Psoas muscle (tissue), 8 donors: ENCODE results near the gene RPL41. TPM values are rescaled to one million over a fixed set of nuclear protein-coding genes. Genes with fewer than 3 reads are reported as not detected.

Source experiments
- ATAC-seq, 4 donors: fragments of 200-7000 bp; cut with Tn5 transposase; one replicate each; pipeline ENCODE4 v1.9.1; 2020; ENCODE audit warnings: moderate library complexity in 3 of 4, mild to moderate bottlenecking in 2 of 4
- DNase-seq, 2 donors: peaks; one replicate each; pipeline ENCODE4 v3.0.0-alpha.2; 2020
- H3K27ac ChIP-seq: fragments of 200-600 bp; one replicate; pipeline ENCODE4 v1.8.0; 2022
- H3K27me3 ChIP-seq, 3 donors: fragments of 200-600 bp in 1 of 3; one replicate each; pipeline versions ENCODE4 v1.6.1 to v1.8.0; 2013 to 2022; ENCODE audit warnings: low read length in 2 of 3, mild to moderate bottlenecking in 2 of 3, moderate library complexity in 1 of 3; ENCODE audit not compliant: insufficient read depth in 3 of 3
- H3K36me3 ChIP-seq, 2 donors: fragments of 200-600 bp in 1 of 2; one replicate each; pipeline versions ENCODE4 v1.6.1 to v1.8.0; 2013 to 2022; ENCODE audit warnings: low read depth in 1 of 2, mild to moderate bottlenecking in 1 of 2, moderate library complexity in 1 of 2; ENCODE audit not compliant: insufficient read depth in 1 of 2
- H3K4me1 ChIP-seq: fragments of 200-600 bp; one replicate; pipeline ENCODE4 v1.8.0; 2022
- H3K4me3 ChIP-seq: fragments of 200-600 bp; one replicate; pipeline ENCODE4 v1.8.0; 2022; ENCODE audit warnings: mild to moderate bottlenecking
- H3K9me3 ChIP-seq: fragments of 200-600 bp; one replicate; pipeline ENCODE4 v1.8.0; 2022
- WGBS, 3 donors: extraction: QIAGEN DNeasy Blood & Tissue Kit; methylation state at CpG; one replicate each; pipeline versions ENCODE4 v1.1.6 to v1.1.7; 2013; 5-methylcytosine and 5-hydroxymethylcytosine counted together
- intact Hi-C, 2 donors: fragments of 100-400 bp; cut with DNase I; formaldehyde crosslinking; loops; one replicate each; pipeline versions ENCODE4 v1.11.0 to v1.14.2; 2022
- polyA plus RNA-seq, 3 donors: library from polyadenylated mRNA; stranded (reverse); fragments of 200-250 nt; gene quantifications; one replicate each; pipeline ENCODE4 v1.2.3, GENCODE V29; 2013
- total RNA-seq, 4 donors: library from RNA; stranded (reverse); fragmentation: NEBNext Ultra II Directional in 2 of 4; extraction: Animal tissue kit (Norgen Biotek cat#: 25700) in 2 of 4; gene quantifications; one replicate each; pipeline versions ENCODE4 v1.2.1 to v1.2.4, GENCODE V29; 2021 to 2023
- TF ChIP-seq, protein P1 (sequence below): fragments of 200-600 bp; IDR thresholded peaks from one replicate; pipeline ENCODE4 v1.8.0; 2022; ENCODE audit warnings: antibody characterized with exemption
- donor health status: healthy with polysubstance abuse.
- donor health status: DM: no; HTN: no; CAD: no; lungs with moderate emphysema.
- donor health status: Bipolar disorder and iron deficiency.
- donor health status: healthy.
- donor health status: DM: yes; HTN: yes; CAD: no.
- donor health status: DM: no; HTN: no; CAD: no.
- donor health status: DM: no; HTN: no; CAD: no.
- donor health status: DM: yes; HTN: yes; CAD: no.

The RPL41 gene
- total and polyA plus RNA-seq, 7 donors, result 2,052 to 4,096 (median 2,475) TPM

DNA sequence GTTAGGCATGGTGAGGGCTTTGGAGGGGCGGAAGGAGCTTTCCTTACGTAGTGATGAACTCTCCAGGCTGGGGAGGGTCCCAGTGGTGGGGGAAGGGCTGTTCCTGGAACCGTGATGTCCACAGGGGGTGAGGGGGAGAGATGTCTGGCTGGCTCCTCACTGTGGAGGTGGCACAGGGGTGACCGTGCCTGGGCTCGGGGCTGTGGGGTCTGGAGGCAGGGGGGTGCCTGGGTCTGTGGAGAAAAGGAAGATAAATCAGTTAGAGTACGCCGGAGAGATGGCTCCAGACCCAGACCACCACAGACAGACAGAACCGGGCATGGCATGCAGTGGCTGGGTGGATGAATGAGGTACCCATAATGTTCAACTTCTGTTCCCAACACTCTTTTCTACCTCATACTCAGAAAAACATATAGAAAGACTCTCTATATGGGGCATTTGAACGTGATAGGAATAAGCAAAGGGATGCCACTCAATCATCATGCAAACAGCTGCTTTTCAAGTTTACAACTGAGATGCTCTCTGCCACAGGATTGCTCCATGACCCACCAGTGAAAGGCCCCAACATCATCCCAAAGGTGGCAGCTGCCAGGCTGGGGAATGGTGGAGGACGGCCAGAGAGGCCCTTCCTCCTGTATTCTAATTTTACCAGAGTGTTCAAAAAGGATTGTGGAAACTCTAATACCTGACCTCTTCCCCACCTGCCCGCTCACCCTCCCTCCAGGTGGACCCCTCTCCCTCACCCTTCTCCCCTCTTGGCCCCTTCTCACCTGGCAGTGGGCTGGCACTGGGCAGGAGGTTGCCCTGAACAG is 47.3 kb downstream of the RPL41 start:
- Histone ChIP-seq H3K4me3 (no peak overlapping the region), H3K27me3 (no peaks in the 10 kb centered on the region), H3K4me1 (peaks cover 23% of the 10 kb centered on the region), H3K9me3 (no peaks in the 10 kb centered on the region), H3K36me3 (peaks cover 21 to 92% of the 10 kb centered on the region in 2 donors), H3K27ac (peak overlapping the region; percentile 9)
- TF ChIP-seq, protein P1, sequence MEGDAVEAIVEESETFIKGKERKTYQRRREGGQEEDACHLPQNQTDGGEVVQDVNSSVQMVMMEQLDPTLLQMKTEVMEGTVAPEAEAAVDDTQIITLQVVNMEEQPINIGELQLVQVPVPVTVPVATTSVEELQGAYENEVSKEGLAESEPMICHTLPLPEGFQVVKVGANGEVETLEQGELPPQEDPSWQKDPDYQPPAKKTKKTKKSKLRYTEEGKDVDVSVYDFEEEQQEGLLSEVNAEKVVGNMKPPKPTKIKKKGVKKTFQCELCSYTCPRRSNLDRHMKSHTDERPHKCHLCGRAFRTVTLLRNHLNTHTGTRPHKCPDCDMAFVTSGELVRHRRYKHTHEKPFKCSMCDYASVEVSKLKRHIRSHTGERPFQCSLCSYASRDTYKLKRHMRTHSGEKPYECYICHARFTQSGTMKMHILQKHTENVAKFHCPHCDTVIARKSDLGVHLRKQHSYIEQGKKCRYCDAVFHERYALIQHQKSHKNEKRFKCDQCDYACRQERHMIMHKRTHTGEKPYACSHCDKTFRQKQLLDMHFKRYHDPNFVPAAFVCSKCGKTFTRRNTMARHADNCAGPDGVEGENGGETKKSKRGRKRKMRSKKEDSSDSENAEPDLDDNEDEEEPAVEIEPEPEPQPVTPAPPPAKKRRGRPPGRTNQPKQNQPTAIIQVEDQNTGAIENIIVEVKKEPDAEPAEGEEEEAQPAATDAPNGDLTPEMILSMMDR, result no peak
- intact Hi-C loops, result no loop called here
- 58 to 72% (median 63%) methylated on average over 11 of the region's 11 CpGs for WGBS, 3 donors
- DNase-seq, result no peak
- no peak for ATAC-seq

DNA sequence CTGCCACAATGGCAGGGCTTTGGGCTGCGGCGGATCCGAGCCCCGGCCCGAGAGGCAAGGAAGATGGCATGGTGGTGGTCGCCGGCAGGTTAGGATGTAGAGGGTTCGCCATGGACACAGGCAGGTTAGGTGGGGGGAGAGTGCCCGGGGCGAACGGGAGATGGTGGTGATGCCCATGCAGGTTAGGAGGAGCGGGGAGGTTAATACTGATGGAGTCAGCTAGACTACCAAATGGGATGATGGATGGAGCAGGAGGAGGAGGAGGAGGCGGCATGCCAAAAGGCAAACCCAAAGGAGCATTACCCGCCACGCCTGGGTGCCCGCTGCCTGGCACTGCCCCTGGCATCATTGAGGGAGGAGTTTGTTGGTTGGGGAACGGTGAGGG is 47.9 kb downstream of the RPL41 start:
- 80 to 89% (median 83%) methylated on average over 17 of the region's 17 CpGs for WGBS, 3 donors
- intact Hi-C loops, result no loop called here
- ATAC-seq (peak in 1 of 4 donors; percentile 14), DNase-seq (no peak)
- no peaks in the 10 kb centered on the region for H3K27me3 ChIP-seq
- no peaks in the 10 kb centered on the region for H3K9me3 ChIP-seq
- no peak overlapping the region for H3K4me3 ChIP-seq
- peaks cover 23% of the 10 kb centered on the region for H3K4me1 ChIP-seq
- peaks cover 22 to 98% of the 10 kb centered on the region in 2 donors for H3K36me3 ChIP-seq
- no peak overlapping the region for H3K27ac ChIP-seq
- TF ChIP-seq, protein P1, result no peak

DNA sequence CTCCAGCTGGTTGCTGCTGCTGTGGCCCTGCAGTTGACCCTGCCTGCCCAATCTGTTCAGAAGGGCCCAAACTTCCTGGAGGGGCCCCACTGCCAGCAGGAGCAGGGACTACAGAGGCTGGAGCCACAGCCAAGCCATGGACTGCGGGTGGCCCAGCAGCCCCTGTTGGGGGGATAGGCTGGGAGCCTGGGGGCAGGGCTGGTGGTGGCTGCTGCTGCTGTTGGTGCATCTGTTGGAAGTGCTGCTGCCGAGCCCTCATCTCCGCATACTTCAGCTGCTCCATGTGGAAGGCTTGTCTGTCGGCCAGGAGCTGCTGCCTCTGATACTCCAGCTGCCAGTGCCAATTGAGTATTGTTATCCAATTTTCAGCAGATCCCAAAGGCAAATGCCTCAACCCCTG is 48.9 kb downstream of the RPL41 start:
- ATAC-seq, result peak in 1 of 4 donors; percentile 28
- Histone ChIP-seq H3K27me3 (no peaks in the 10 kb centered on the region), H3K4me3 (no peak overlapping the region), H3K27ac (peak overlapping the region; percentile 7), H3K9me3 (no peaks in the 10 kb centered on the region), H3K4me1 (peaks cover 13% of the 10 kb centered on the region), H3K36me3 (peaks cover 20 to 99% of the 10 kb centered on the region in 2 donors)
- 22 to 35% (median 30%) methylated on average over 4 of the region's 4 CpGs for WGBS, 3 donors
- TF ChIP-seq, protein P1, result no peak
- DNase-seq, result no peak
- intact Hi-C loops, result no loop called here

Other genes starting within 250 kb of the RPL41 start
- gene PYM1, start 188.7 kb upstream of the RPL41 start, total RNA-seq, result 10 to 100 TPM; 14.6 to 20.6 (median 18.0) TPM
- gene PYM1, start 188.7 kb upstream of the RPL41 start, polyA plus RNA-seq, result 10 to 100 TPM; 19.0 to 39.8 (median 26.1) TPM
- 1 to 10 TPM; 4.3 to 5.4 (median 4.9) TPM for gene DGKA, start 185.5 kb upstream of the RPL41 start, total RNA-seq
- 1 to 10 TPM; 2.0 to 2.6 (median 2.0) TPM for gene DGKA, start 185.5 kb upstream of the RPL41 start, polyA plus RNA-seq
- under 1 TPM in 1 of 4 donors, not detected in 3; 0.37 TPM for gene PMEL, start 150.6 kb upstream of the RPL41 start, total RNA-seq
- under 1 TPM; 0.14 to 0.23 (median 0.20) TPM for gene PMEL, start 150.6 kb upstream of the RPL41 start, polyA plus RNA-seq
- 10 to 100 TPM in 1 of 4 donors, 1 to 10 TPM in 3; 6.3 to 12.0 (median 7.9) TPM for gene CDK2, start 149.8 kb upstream of the RPL41 start, total RNA-seq
- gene CDK2, start 149.8 kb upstream of the RPL41 start, polyA plus RNA-seq, result 10 to 100 TPM in 2 of 3 donors, 1 to 10 TPM in 1; 5.1 to 13.9 (median 10.2) TPM
- gene RAB5B, start 142.6 kb upstream of the RPL41 start, total RNA-seq, result 100 to 1,000 TPM in 2 of 4 donors, 10 to 100 TPM in 2; 92.8 to 107 (median 103) TPM
- 10 to 100 TPM; 36.8 to 83.6 (median 52.1) TPM for gene RAB5B, start 142.6 kb upstream of the RPL41 start, polyA plus RNA-seq
- 10 to 100 TPM; 12.1 to 24.6 (median 15.6) TPM for gene SUOX, start 119.4 kb upstream of the RPL41 start, total RNA-seq
- 10 to 100 TPM; 13.8 to 25.5 (median 15.5) TPM for gene SUOX, start 119.4 kb upstream of the RPL41 start, polyA plus RNA-seq
- gene IKZF4, start 95.6 kb upstream of the RPL41 start, total RNA-seq, result 1 to 10 TPM; 5.9 to 8.2 (median 8.1) TPM
- gene IKZF4, start 95.6 kb upstream of the RPL41 start, polyA plus RNA-seq, result 1 to 10 TPM; 1.6 to 5.2 (median 2.3) TPM
- gene RPS26, start 74.7 kb upstream of the RPL41 start, total RNA-seq, result 10 to 100 TPM; 16.6 to 49.8 (median 23.6) TPM
- 1,000 to 10,000 TPM in 1 of 3 donors, 100 to 1,000 TPM in 2; 712 to 1,360 (median 853) TPM for gene RPS26, start 74.7 kb upstream of the RPL41 start, polyA plus RNA-seq
- 1 to 10 TPM in 2 of 4 donors, under 1 TPM in 2; 0.71 to 3.9 (median 1.3) TPM for gene ERBB3, start 36.5 kb upstream of the RPL41 start, total RNA-seq
- under 1 TPM; 0.13 to 0.26 (median 0.26) TPM for gene ERBB3, start 36.5 kb upstream of the RPL41 start, polyA plus RNA-seq
- gene PA2G4, start 12.1 kb upstream of the RPL41 start, total RNA-seq, result 100 to 1,000 TPM in 3 of 4 donors, 10 to 100 TPM in 1; 75.3 to 138 (median 112) TPM
- gene PA2G4, start 12.1 kb upstream of the RPL41 start, polyA plus RNA-seq, result 100 to 1,000 TPM; 115 to 258 (median 157) TPM
- 10 to 100 TPM in 1 of 4 donors, 1 to 10 TPM in 3; 5.0 to 10.3 (median 6.6) TPM for gene ZC3H10, start 1.6 kb downstream of the RPL41 start, total RNA-seq
- gene ZC3H10, start 1.6 kb downstream of the RPL41 start, polyA plus RNA-seq, result 1 to 10 TPM; 3.5 to 7.8 (median 4.5) TPM
- gene ESYT1, start 11.6 kb downstream of the RPL41 start, total RNA-seq, result 10 to 100 TPM; 36.7 to 57.4 (median 44.4) TPM
- gene ESYT1, start 11.6 kb downstream of the RPL41 start, polyA plus RNA-seq, result 10 to 100 TPM; 20.2 to 40.6 (median 21.0) TPM
- 1,000 to 10,000 TPM in 1 of 4 donors, 100 to 1,000 TPM in 3; 113 to 2,222 (median 606) TPM for gene MYL6B, start 36.0 kb downstream of the RPL41 start, total RNA-seq
- gene MYL6B, start 36.0 kb downstream of the RPL41 start, polyA plus RNA-seq, result 100 to 1,000 TPM; 151 to 786 (median 413) TPM
- gene MYL6, start 41.7 kb downstream of the RPL41 start, total RNA-seq, result 100 to 1,000 TPM; 216 to 395 (median 291) TPM
- gene MYL6, start 41.7 kb downstream of the RPL41 start, polyA plus RNA-seq, result 100 to 1,000 TPM; 384 to 711 (median 489) TPM
- gene SMARCC2, start 72.8 kb downstream of the RPL41 start, total RNA-seq, result 10 to 100 TPM; 49.8 to 78.7 (median 69.7) TPM
- gene SMARCC2, start 72.8 kb downstream of the RPL41 start, polyA plus RNA-seq, result 10 to 100 TPM; 16.5 to 46.1 (median 26.5) TPM
- 10 to 100 TPM; 22.4 to 41.7 (median 34.8) TPM for gene RNF41, start 105.3 kb downstream of the RPL41 start, total RNA-seq
- 10 to 100 TPM; 21.9 to 54.9 (median 22.9) TPM for gene RNF41, start 105.3 kb downstream of the RPL41 start, polyA plus RNA-seq
- 10 to 100 TPM; 27.2 to 32.1 (median 29.8) TPM for gene NABP2, start 107.7 kb downstream of the RPL41 start, total RNA-seq
- gene NABP2, start 107.7 kb downstream of the RPL41 start, polyA plus RNA-seq, result 10 to 100 TPM; 27.1 to 65.7 (median 31.0) TPM
- not detected for gene SLC39A5, start 113.4 kb downstream of the RPL41 start, total RNA-seq
- under 1 TPM in 2 of 3 donors, not detected in 1; 0.16 to 0.23 TPM for gene SLC39A5, start 113.4 kb downstream of the RPL41 start, polyA plus RNA-seq
- gene ANKRD52, start 141.8 kb downstream of the RPL41 start, total RNA-seq, result 10 to 100 TPM; 14.2 to 37.5 (median 21.5) TPM
- gene ANKRD52, start 141.8 kb downstream of the RPL41 start, polyA plus RNA-seq, result 10 to 100 TPM in 1 of 3 donors, 1 to 10 TPM in 2; 5.7 to 33.6 (median 6.5) TPM
- 10 to 100 TPM; 24.3 to 86.6 (median 54.7) TPM for gene COQ10A, start 150.3 kb downstream of the RPL41 start, total RNA-seq
- 100 to 1,000 TPM in 1 of 3 donors, 10 to 100 TPM in 2; 16.2 to 105 (median 63.5) TPM for gene COQ10A, start 150.3 kb downstream of the RPL41 start, polyA plus RNA-seq
- 100 to 1,000 TPM; 317 to 601 (median 394) TPM for gene CS, start 183.7 kb downstream of the RPL41 start, total RNA-seq
- gene CS, start 183.7 kb downstream of the RPL41 start, polyA plus RNA-seq, result 100 to 1,000 TPM; 194 to 269 (median 216) TPM
- gene CNPY2, start 199.4 kb downstream of the RPL41 start, total RNA-seq, result 10 to 100 TPM; 32.8 to 40.2 (median 33.8) TPM
- 10 to 100 TPM; 45.4 to 73.5 (median 65.0) TPM for gene CNPY2, start 199.4 kb downstream of the RPL41 start, polyA plus RNA-seq
- gene PAN2, start 217.4 kb downstream of the RPL41 start, total RNA-seq, result 10 to 100 TPM; 22.1 to 37.5 (median 28.7) TPM
- 10 to 100 TPM; 17.3 to 28.7 (median 17.4) TPM for gene PAN2, start 217.4 kb downstream of the RPL41 start, polyA plus RNA-seq
- gene IL23A, start 222.3 kb downstream of the RPL41 start, total RNA-seq, result under 1 TPM in 1 of 4 donors, not detected in 3; 0.32 TPM
- gene IL23A, start 222.3 kb downstream of the RPL41 start, polyA plus RNA-seq, result under 1 TPM in 2 of 3 donors, not detected in 1; 0.57 to 0.68 TPM
- gene STAT2, start 243.5 kb downstream of the RPL41 start, total RNA-seq, result 10 to 100 TPM; 25.9 to 34.6 (median 30.9) TPM
- gene STAT2, start 243.5 kb downstream of the RPL41 start, polyA plus RNA-seq, result 10 to 100 TPM; 15.0 to 31.7 (median 15.2) TPM
- gene APOF, start 246.2 kb downstream of the RPL41 start, total RNA-seq, result not detected
- gene APOF, start 246.2 kb downstream of the RPL41 start, polyA plus RNA-seq, result not detected